Measurements from ENCODE around the gene KBTBD13. TPM values are rescaled to one million over a fixed set of nuclear protein-coding genes. Genes with fewer than 3 reads are reported as not detected.

KBTBD13 gene
- total RNA-seq, 6 experiments from 2014 or later: not detected

GRCh38 chr15:65101891-65102708 lies 25.6 kb downstream of the KBTBD13 start:
- Mint-ChIP-seq H3K4me3 (no peak overlapping the region), H3K36me3 (ENCODE audit: low read depth) (peaks cover 19% of the 10 kb centered on the region), H3K9me3 (no peaks in the 10 kb centered on the region), H3K4me1 (ENCODE audit: low read depth) (no peaks in the 10 kb centered on the region), H3K27me3 (ENCODE audit: insufficient read depth) (no peaks in the 10 kb centered on the region; the same call in 1 of the 2 replicates), H3K27ac (no peak overlapping the region)
- peak; percentile 22 for TF ChIP-seq CTCF (IDR thresholded peaks at IDR 0.05)
- DNase-seq: no peak

- H3K27me3 Mint-ChIP-seq (ENCODE audit: insufficient read depth): no peaks in the 10 kb centered on the region; the same call in 1 of the 2 replicates
Observed at GRCh38 chr15:65102912-65103311, 26.4 kb downstream of the KBTBD13 start.

GRCh38 chr15:65105038-65105437 lies 28.5 kb downstream of the KBTBD13 start:
- H3K4me3 Mint-ChIP-seq: no peak overlapping the region
- no peak for TF ChIP-seq CTCF (IDR thresholded peaks at IDR 0.05)
- DNase-seq: no peak
- H3K27ac Mint-ChIP-seq: no peak overlapping the region
- peaks cover 6% of the 10 kb centered on the region for H3K36me3 Mint-ChIP-seq (ENCODE audit: low read depth)
- no peaks in the 10 kb centered on the region; the same call in 1 of the 2 replicates for H3K27me3 Mint-ChIP-seq (ENCODE audit: insufficient read depth)
- H3K4me1 Mint-ChIP-seq (ENCODE audit: low read depth): no peaks in the 10 kb centered on the region
- H3K9me3 Mint-ChIP-seq: no peaks in the 10 kb centered on the region

More at GRCh38 chr15:65102912-65103311, 26.4 kb downstream of the KBTBD13 start:
- peaks cover 19% of the 10 kb centered on the region for H3K36me3 Mint-ChIP-seq (ENCODE audit: low read depth)
- no peak overlapping the region for H3K27ac Mint-ChIP-seq
- no peak for TF ChIP-seq CTCF (IDR thresholded peaks at IDR 0.05)
- no peaks in the 10 kb centered on the region for H3K4me1 Mint-ChIP-seq (ENCODE audit: low read depth)
- no peaks in the 10 kb centered on the region for H3K9me3 Mint-ChIP-seq
- H3K4me3 Mint-ChIP-seq: no peak overlapping the region
- no peak for DNase-seq

- Mint-ChIP-seq H3K4me1 (ENCODE audit: low read depth) (peaks cover 7% of the 10 kb centered on the region; the same call in 1 of the 2 replicates), H3K4me3 (no peak overlapping the region), H3K9me3 (no peaks in the 10 kb centered on the region), H3K27me3 (ENCODE audit: insufficient read depth) (no peaks in the 10 kb centered on the region; the same call in 1 of the 2 replicates), H3K27ac (no peak overlapping the region), H3K36me3 (ENCODE audit: low read depth) (peaks cover 10% of the 10 kb centered on the region)
- TF ChIP-seq CTCF (IDR thresholded peaks at IDR 0.05): no peak
- no peak for DNase-seq
Observed at GRCh38 chr15:65106011-65106590, 29.6 kb downstream of the KBTBD13 start.

GRCh38 chr15:65110676-65111292 lies 34.2 kb downstream of the KBTBD13 start:
- peak; percentile 31 for DNase-seq
- Mint-ChIP-seq H3K9me3 (no peaks in the 10 kb centered on the region), H3K27ac (peak overlapping the region; percentile 46; the same call in 1 of the 2 replicates), H3K36me3 (ENCODE audit: low read depth) (peaks cover 6% of the 10 kb centered on the region; the same call in 1 of the 2 replicates), H3K4me1 (ENCODE audit: low read depth) (peaks cover 13% of the 10 kb centered on the region; the same call in 1 of the 2 replicates), H3K27me3 (ENCODE audit: insufficient read depth) (no peaks in the 10 kb centered on the region; the same call in 1 of the 2 replicates), H3K4me3 (no peak overlapping the region)
- TF ChIP-seq CTCF (IDR thresholded peaks at IDR 0.05): no peak
